K562 (cell line): ENCODE measurements around the gene CASTOR1. TPM values are rescaled to one million over a fixed set of nuclear protein-coding genes. Genes with fewer than 3 reads are reported as not detected.

Experiments used
- ATAC-seq: fragments of 200-7000 bp; cut with Tn5 transposase; 3 replicates; pipeline ENCODE4 v1.9.1; 2020; ENCODE audit warnings: moderate library complexity
- BruUV-seq: library from RNA; stranded (reverse); fragments of 400-500 nt; replicated peaks from 2 replicates; lab custom pipeline; 2021; lab: Mats Ljungman, UMichigan
- CTCF ChIA-PET: fragments of 300-600 bp; formaldehyde crosslinking; extraction: SDS; loops from one replicate; lab custom pipeline; 2021; ENCODE audit warnings: low intra/inter-chr PET ratio; lab: Yijun Ruan, JAX
- POLR2A ChIA-PET: fragments of 300-600, 350-650 bp; sonication (Branson Sonifier 250); formaldehyde crosslinking; extraction: SDS; loops from one replicate; lab custom pipeline; 2021; ENCODE audit warnings: antibody characterized with exemption, inconsistent platforms; lab: Yijun Ruan, JAX
- DNase-seq, 4 experiments: peaks; one replicate each; pipeline versions ENCODE4 v3.0.0 to v3.0.0-alpha.2; 2011 to 2018; ENCODE audit warnings: low spot score in 3 of 4, mixed read lengths in 3 of 4; ENCODE audit errors: extremely low read depth in 1 of 4
- FAIRE-seq: peaks from 2 replicates; lab custom pipeline; 2011; peaks lifted over from hg19 to GRCh38; lab: Jason Lieb, UNC
- H2AFZ ChIP-seq: 2 replicates; pipeline ENCODE4 v1.6.0; 2011; ENCODE audit warnings: low read depth, low read length, control low read depth, inconsistent platforms
- H3K27ac ChIP-seq: fragments of 200-600 bp; 3 replicates; pipeline ENCODE4 v1.8.0; 2011; ENCODE audit warnings: low read depth, mild to moderate bottlenecking, control low read depth, inconsistent platforms, low read length, moderate library complexity, mixed read lengths; ENCODE audit errors: extremely low read depth
- H3K27me3 ChIP-seq, 2 experiments: fragments of 300-600 bp in 1 of 2; 2 replicates in 1 of 2; 3 replicates in 1 of 2; pipeline versions ENCODE4 v1.6.0 to v1.8.0; 2011; ENCODE audit warnings: inconsistent platforms in 2 of 2, low read length in 2 of 2, mild to moderate bottlenecking in 1 of 2, mixed read lengths in 1 of 2, moderate library complexity in 1 of 2; ENCODE audit not compliant: control insufficient read depth in 2 of 2, insufficient read depth in 2 of 2
- H3K36me3 ChIP-seq: fragments of 300-600 bp; 3 replicates; pipeline ENCODE4 v1.8.0; 2011; ENCODE audit warnings: mild to moderate bottlenecking, low read length, inconsistent platforms; ENCODE audit not compliant: control insufficient read depth, insufficient read depth
- H3K4me1 ChIP-seq, 2 experiments: fragments of 200-600 bp in 1 of 2; replicated peaks in 1 of 2; 2 replicates in 1 of 2; 3 replicates in 1 of 2; pipeline versions ENCODE4 v1.5.1 to v1.8.0; 2011; ENCODE audit warnings: inconsistent platforms in 2 of 2, low read length in 2 of 2, mild to moderate bottlenecking in 1 of 2, mixed read lengths in 1 of 2, moderate library complexity in 1 of 2; ENCODE audit not compliant: control insufficient read depth in 2 of 2, insufficient read depth in 2 of 2
- H3K4me2 ChIP-seq: 2 replicates; pipeline ENCODE4 v1.6.1; 2011; ENCODE audit warnings: low read length, control low read depth, inconsistent platforms, mixed read lengths; ENCODE audit not compliant: insufficient read depth
- H3K4me3 ChIP-seq: fragments of 200-600 bp; sonication (generic), shearing (Covaris generic); 2 replicates; pipeline ENCODE4 v1.5.1; 2016; ENCODE audit warnings: control low read depth, inconsistent platforms
- H3K79me2 ChIP-seq: fragments of 200-600 bp; 3 replicates; pipeline ENCODE4 v1.8.0; 2011; ENCODE audit warnings: low read length, inconsistent platforms; ENCODE audit not compliant: control insufficient read depth, insufficient read depth
- H3K9ac ChIP-seq, 2 experiments: 2 replicates each; pipeline versions ENCODE4 v1.6.0 to v1.6.1; 2011; ENCODE audit warnings: low read depth in 2 of 2, low read length in 2 of 2, control low read depth in 1 of 2, inconsistent platforms in 1 of 2, mild to moderate bottlenecking in 1 of 2, mixed read lengths in 1 of 2; ENCODE audit not compliant: insufficient read depth in 1 of 2
- H3K9me1 ChIP-seq: one replicate; pipeline ENCODE4 v1.6.0; 2011; ENCODE audit warnings: inconsistent platforms, mild to moderate bottlenecking, low read length, moderate library complexity; ENCODE audit not compliant: control insufficient read depth, insufficient read depth
- H3K9me3 ChIP-seq: replicated peaks from 2 replicates; pipeline ENCODE4 v1.5.1; 2011; ENCODE audit warnings: low read depth, low read length, inconsistent platforms; ENCODE audit not compliant: control insufficient read depth, insufficient read depth
- H4K20me1 ChIP-seq: replicated peaks from 2 replicates; pipeline ENCODE4 v1.6.1; 2011; ENCODE audit warnings: low read length, inconsistent platforms, mixed read lengths; ENCODE audit not compliant: control insufficient read depth, insufficient read depth
- SPI1 ChIP-seq: IDR thresholded peaks from 2 replicates; pipeline ENCODE4 v1.6.1; 2011; ENCODE audit warnings: low read depth, low read length, control low read depth, borderline replicate concordance
- WGBS: fragments of 100-300 bp; shearing (Covaris generic); methylation state at CpG from one replicate; pipeline ENCODE4 v1.1.6; 2016; ENCODE audit warnings: low coverage, mixed read lengths; ENCODE audit not compliant: insufficient coverage; ENCODE audit errors: missing lambda C conversion rate; 5-methylcytosine and 5-hydroxymethylcytosine counted together
- in situ Hi-C: fragments of 300-500 bp; cut with MboI; formaldehyde crosslinking; loops from 4 replicates; pipeline ENCODE4 v1.15.0; 2018; ENCODE audit warnings: inconsistent platforms, mixed read lengths
- intact Hi-C: fragments of 100-400 bp; cut with micrococcal nuclease; formaldehyde crosslinking; loops from 2 replicates; pipeline ENCODE4 v1.14.2; 2022
- polyA plus RNA-seq, 8 experiments: library from polyadenylated mRNA; depleted of rRNA in 4 of 8; stranded (reverse) in 5 of 8; unstranded in 3 of 8; fragments of >200 nt; fragmentation: Nextera tagmentation in 2 of 8; fragmentation: Illumina TruSeq in 1 of 8; extraction: Ambion mirVana in 2 of 8; extraction: Trizol in 1 of 8; gene quantifications; 2 replicates each; pipeline versions ENCODE4 v1.2.1 to v1.2.3, GENCODE V29; 2011 to 2014; ENCODE audit warnings: inconsistent platforms in 1 of 8, missing spikeins in 1 of 8
- total RNA-seq, 7 experiments: library from RNA; depleted of rRNA in 6 of 7; stranded (reverse); fragments of >200 nt in 6 of 7; fragmentation: Illumina TruSeq in 2 of 7; extraction: Trizol in 2 of 7; gene quantifications; 2 replicates each; pipeline versions ENCODE4 v1.2.1 to v1.2.3, GENCODE V29; 2011 to 2021; ENCODE audit warnings: low replicate concordance in 1 of 7
- TF ChIP-seq, protein P1 (sequence below): fragments of 200-800 bp; sonication (Bioruptor generic); IDR thresholded peaks from 2 replicates; pipeline ENCODE4 v1.6.1; 2016; ENCODE audit warnings: missing genetic modification characterization, missing compliant biosample characterization

CASTOR1 gene
- total and polyA plus RNA-seq, 9 of the 15 experiments (the other 6 are each of a cell fraction or from before 2014, with no cell fraction given), result 0.35 to 2.6 (median 1.1) TPM

DNA sequence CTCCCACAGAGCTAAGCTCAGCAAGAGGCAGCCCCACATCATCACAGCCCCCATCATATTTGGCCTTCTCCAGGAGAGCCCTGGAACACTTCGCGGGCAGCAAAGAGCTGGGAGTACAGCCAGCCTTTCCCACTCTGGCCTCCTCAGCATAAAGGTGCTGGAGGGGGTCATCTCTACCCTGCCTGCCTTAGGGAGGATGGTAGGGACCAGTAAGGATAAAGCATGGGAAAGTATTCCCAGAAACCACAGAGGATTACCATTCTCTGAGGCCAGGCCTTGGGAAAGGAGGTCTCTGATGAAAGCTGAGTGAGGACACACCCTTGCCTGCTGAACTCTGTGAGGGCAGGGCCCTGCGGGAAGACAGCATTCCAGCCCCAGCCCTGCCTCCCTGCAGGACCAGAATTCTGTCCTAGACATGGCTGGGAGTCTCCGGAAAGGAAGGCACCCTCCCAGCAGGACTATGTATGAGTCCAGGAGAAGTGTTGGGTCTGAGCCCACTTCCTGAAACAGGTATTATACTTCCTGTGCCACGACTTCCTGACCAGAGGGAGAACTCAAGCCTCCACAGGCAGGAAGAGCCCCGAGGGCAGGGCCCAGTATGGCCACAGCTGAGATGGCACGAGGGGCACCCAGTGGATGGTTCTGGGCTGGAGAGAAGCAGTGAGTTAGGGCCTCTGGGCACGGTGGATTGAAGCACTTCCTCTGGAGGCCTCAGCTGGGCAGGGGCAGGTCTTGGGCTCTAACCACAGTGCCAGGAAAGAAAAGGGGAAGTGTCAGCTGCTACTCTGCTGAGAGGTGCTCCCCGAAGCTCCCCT lies 12.9 kb upstream of the CASTOR1 start:
- TF ChIP-seq, protein P1, sequence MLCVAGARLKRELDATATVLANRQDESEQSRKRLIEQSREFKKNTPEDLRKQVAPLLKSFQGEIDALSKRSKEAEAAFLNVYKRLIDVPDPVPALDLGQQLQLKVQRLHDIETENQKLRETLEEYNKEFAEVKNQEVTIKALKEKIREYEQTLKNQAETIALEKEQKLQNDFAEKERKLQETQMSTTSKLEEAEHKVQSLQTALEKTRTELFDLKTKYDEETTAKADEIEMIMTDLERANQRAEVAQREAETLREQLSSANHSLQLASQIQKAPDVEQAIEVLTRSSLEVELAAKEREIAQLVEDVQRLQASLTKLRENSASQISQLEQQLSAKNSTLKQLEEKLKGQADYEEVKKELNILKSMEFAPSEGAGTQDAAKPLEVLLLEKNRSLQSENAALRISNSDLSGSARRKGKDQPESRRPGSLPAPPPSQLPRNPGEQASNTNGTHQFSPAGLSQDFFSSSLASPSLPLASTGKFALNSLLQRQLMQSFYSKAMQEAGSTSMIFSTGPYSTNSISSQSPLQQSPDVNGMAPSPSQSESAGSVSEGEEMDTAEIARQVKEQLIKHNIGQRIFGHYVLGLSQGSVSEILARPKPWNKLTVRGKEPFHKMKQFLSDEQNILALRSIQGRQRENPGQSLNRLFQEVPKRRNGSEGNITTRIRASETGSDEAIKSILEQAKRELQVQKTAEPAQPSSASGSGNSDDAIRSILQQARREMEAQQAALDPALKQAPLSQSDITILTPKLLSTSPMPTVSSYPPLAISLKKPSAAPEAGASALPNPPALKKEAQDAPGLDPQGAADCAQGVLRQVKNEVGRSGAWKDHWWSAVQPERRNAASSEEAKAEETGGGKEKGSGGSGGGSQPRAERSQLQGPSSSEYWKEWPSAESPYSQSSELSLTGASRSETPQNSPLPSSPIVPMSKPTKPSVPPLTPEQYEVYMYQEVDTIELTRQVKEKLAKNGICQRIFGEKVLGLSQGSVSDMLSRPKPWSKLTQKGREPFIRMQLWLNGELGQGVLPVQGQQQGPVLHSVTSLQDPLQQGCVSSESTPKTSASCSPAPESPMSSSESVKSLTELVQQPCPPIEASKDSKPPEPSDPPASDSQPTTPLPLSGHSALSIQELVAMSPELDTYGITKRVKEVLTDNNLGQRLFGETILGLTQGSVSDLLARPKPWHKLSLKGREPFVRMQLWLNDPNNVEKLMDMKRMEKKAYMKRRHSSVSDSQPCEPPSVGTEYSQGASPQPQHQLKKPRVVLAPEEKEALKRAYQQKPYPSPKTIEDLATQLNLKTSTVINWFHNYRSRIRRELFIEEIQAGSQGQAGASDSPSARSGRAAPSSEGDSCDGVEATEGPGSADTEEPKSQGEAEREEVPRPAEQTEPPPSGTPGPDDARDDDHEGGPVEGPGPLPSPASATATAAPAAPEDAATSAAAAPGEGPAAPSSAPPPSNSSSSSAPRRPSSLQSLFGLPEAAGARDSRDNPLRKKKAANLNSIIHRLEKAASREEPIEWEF (CRISPR knock-in tag), result no peak
- TF ChIP-seq SPI1, result peak; percentile 82
- ATAC-seq (no peak), DNase-seq (no peak), FAIRE-seq (no peak)
- H3K79me2 ChIP-seq, result peaks cover 10% of the 10 kb centered on the region
- 73% methylated on average over 7 of the region's 9 CpGs for WGBS
- H3K9ac ChIP-seq, result peak overlapping the region in 1 of 2 experiments; percentile 76; a peak in 2 of 4 replicates
- H3K9me1 ChIP-seq, result no peaks in the 10 kb centered on the region
- H3K4me2 ChIP-seq, result no peak overlapping the region
- in situ Hi-C loops (no loop called here), intact Hi-C loops (no loop called here)
- H3K36me3 ChIP-seq, result peaks cover 12% of the 10 kb centered on the region; the same call in 1 of the 3 replicates
- peaks cover 5 to 23% of the 10 kb centered on the region in 2 experiments; a peak in 4 of 5 replicates for H3K4me1 ChIP-seq
- no peaks in the 10 kb centered on the region for H3K9me3 ChIP-seq
- H3K27me3 ChIP-seq, result no peaks in the 10 kb centered on the region
- no peak overlapping the region for H3K4me3 ChIP-seq
- no TSS peak for BruUV-seq
- CTCF ChIA-PET, result no interaction called here
- no peak overlapping the region for H3K27ac ChIP-seq
- POLR2A ChIA-PET, result interaction anchor here (0.9 to 1.0 kb wide), 2 partner anchors 11 to 12 kb away, joined by 5 to 7 read pairs; partner anchors contain the start of gene CASTOR1
- no peaks in the 10 kb centered on the region; the same call in 1 of the 2 replicates for H4K20me1 ChIP-seq
- no peak overlapping the region for H2AFZ ChIP-seq
